GM21737 (cell line): Measurements from ENCODE around the gene B4GALT5.

Experiments
- ATAC-seq: cut with Tn5 transposase; IDR thresholded peaks from one replicate; pipeline ENCODE4 v1.9.1; 2021; ENCODE audit warnings: mild to moderate bottlenecking, moderate library complexity; ENCODE audit not compliant: unreplicated experiment

B4GALT5 gene

GRCh38 chr20:49587111-49587570, 126.5 kb downstream of the B4GALT5 start:
- no peak for ATAC-seq

- no peak for ATAC-seq
These were observed 128.0 kb downstream of the B4GALT5 start for GRCh38 chr20:49585585-49586245.

GRCh38 chr20:49584418-49585382, 129.0 kb downstream of the B4GALT5 start:
- ATAC-seq: no peak

GRCh38 chr20:49583669-49584417, 129.8 kb downstream of the B4GALT5 start:
- no peak for ATAC-seq

GRCh38 chr20:49583343-49583668, 130.4 kb downstream of the B4GALT5 start:
- ATAC-seq: no peak
